Measurements from ENCODE around the gene PCDH9. TPM values are rescaled to one million over a fixed set of nuclear protein-coding genes. Genes with fewer than 3 reads are reported as not detected.

The PCDH9 gene
- polyA plus RNA-seq, 1 experiment = 3.3 TPM

DNA sequence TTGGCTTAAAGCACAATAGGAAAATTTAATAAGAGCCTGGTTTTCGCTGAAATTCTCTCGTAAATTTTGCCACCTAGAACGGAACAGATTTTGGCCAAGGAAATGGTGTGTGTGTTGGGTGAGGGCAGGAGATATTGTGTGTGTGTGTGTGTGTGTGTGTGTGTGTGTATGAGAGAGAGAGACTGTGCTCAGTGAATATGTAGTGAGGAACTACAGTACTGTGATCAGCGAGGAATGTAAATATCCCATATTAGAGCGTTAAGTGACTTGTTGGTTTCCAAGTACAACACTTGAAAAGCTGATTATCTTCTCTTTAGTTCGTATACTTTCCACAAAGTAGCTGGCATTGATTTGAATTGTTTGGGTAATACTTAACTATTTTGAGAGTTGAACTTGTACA is 738.9 kb downstream of the PCDH9 start:
- no peaks in the 10 kb centered on the region for H3K9me3 ChIP-seq (ENCODE audit: control insufficient read depth, insufficient read depth, low read length)
- TF ChIP-seq, protein P1, sequence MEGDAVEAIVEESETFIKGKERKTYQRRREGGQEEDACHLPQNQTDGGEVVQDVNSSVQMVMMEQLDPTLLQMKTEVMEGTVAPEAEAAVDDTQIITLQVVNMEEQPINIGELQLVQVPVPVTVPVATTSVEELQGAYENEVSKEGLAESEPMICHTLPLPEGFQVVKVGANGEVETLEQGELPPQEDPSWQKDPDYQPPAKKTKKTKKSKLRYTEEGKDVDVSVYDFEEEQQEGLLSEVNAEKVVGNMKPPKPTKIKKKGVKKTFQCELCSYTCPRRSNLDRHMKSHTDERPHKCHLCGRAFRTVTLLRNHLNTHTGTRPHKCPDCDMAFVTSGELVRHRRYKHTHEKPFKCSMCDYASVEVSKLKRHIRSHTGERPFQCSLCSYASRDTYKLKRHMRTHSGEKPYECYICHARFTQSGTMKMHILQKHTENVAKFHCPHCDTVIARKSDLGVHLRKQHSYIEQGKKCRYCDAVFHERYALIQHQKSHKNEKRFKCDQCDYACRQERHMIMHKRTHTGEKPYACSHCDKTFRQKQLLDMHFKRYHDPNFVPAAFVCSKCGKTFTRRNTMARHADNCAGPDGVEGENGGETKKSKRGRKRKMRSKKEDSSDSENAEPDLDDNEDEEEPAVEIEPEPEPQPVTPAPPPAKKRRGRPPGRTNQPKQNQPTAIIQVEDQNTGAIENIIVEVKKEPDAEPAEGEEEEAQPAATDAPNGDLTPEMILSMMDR (IDR thresholded peaks at IDR 0.05; ENCODE audit: low read depth, low read length) = no peak
- no peak overlapping the region for H3K4me3 ChIP-seq (ENCODE audit: low read depth, low read length)
- ChIA-PET POLR2A (no interaction called here), CTCF (no interaction called here)
- H3K27ac ChIP-seq (ENCODE audit: low read depth, low read length) = no peak overlapping the region
- DNase-seq (ENCODE audit: low read depth, low spot score) = no peak
- no peaks in the 10 kb centered on the region for H3K27me3 ChIP-seq (ENCODE audit: control insufficient read depth, insufficient read depth, low read length)

DNA sequence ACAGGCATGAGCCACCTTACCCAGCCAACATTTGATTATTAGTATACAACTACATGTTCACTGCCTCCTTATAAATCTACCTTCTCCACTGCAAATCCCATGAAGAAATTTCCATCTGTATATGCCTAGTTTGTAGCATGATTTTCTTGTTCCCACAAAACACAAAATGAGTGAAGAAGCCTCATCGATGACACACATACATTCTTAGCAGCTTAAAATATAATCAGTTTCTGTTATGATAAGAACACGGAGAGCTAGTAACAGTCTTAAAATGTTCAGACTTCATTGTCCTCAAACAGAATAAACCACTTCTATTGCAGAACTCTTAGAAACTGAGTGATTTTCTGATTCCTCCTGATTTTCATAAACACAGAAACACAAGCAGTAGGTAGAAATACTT is 740.5 kb downstream of the PCDH9 start:
- POLR2A ChIA-PET = no interaction called here

DNA sequence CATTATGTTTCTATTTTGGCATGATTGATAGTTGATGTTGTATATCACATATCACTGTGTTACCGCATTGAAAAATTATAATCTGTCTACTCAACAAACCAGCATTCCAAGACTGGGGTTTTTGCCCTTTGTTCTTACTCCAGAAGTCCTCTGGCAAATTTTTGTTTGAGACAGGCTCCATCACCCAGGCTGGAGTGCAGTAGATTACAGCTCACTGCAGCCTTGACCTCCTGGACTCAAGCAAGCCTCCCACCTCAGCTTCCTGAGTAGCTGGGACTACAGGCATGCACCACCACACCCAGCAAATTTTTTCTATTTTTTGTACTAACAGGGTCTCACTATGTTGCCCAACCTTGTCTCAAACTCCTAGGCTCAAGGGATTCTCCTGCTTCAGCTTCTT is 741.0 kb downstream of the PCDH9 start:
- CTCF ChIA-PET = no interaction called here
- Histone ChIP-seq H3K4me3 (ENCODE audit: low read depth, low read length) (no peak overlapping the region), H3K9me3 (ENCODE audit: control insufficient read depth, insufficient read depth, low read length) (no peaks in the 10 kb centered on the region), H3K27ac (ENCODE audit: low read depth, low read length) (no peak overlapping the region), H3K27me3 (ENCODE audit: control insufficient read depth, insufficient read depth, low read length) (no peaks in the 10 kb centered on the region)
- TF ChIP-seq, protein P1 (IDR thresholded peaks at IDR 0.05; ENCODE audit: low read depth, low read length) = no peak
- no peak for DNase-seq (ENCODE audit: low read depth, low spot score)
- POLR2A ChIA-PET = no interaction called here

More for the DNA sequence above, 740.5 kb downstream of the PCDH9 start:
- no peak overlapping the region for H3K27ac ChIP-seq (ENCODE audit: low read depth, low read length)
- no peaks in the 10 kb centered on the region for H3K9me3 ChIP-seq (ENCODE audit: control insufficient read depth, insufficient read depth, low read length)
- no peak for DNase-seq (ENCODE audit: low read depth, low spot score)
- no peak overlapping the region for H3K4me3 ChIP-seq (ENCODE audit: low read depth, low read length)
- H3K27me3 ChIP-seq (ENCODE audit: control insufficient read depth, insufficient read depth, low read length) = no peaks in the 10 kb centered on the region
- CTCF ChIA-PET = no interaction called here
- TF ChIP-seq, protein P1 (IDR thresholded peaks at IDR 0.05; ENCODE audit: low read depth, low read length) = no peak

- Histone ChIP-seq H3K4me3 (ENCODE audit: low read depth, low read length) (no peak overlapping the region), H3K27me3 (ENCODE audit: control insufficient read depth, insufficient read depth, low read length) (no peaks in the 10 kb centered on the region), H3K27ac (ENCODE audit: low read depth, low read length) (no peak overlapping the region), H3K9me3 (ENCODE audit: control insufficient read depth, insufficient read depth, low read length) (peaks cover 3% of the 10 kb centered on the region; the same call in 1 of the 2 replicates)
- no peak for DNase-seq (ENCODE audit: low read depth, low spot score)
- CTCF ChIA-PET = no interaction called here
- POLR2A ChIA-PET = no interaction called here
- TF ChIP-seq, protein P1 (IDR thresholded peaks at IDR 0.05; ENCODE audit: low read depth, low read length) = no peak
Observed at GRCh38 chr13:66483712-66484111, 746.4 kb downstream of the PCDH9 start.

DNA sequence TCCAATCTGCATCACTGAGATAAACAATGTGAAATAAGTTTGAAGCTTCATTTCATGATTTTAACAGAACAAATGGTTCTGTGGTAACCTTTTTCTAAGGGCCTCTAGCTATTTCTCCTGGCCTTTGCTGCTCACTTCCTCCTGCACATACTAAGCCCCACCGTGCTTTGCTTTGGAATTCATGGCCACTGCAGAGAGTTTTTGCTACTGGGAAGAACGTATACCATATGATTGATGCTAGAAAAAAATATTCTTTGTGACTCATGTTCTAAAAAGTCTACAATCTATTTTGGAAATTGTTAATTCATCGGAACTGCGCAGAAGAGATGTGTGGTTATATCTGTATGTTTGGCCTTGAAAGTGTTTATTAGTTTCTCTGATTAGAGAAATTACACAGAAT is 747.3 kb downstream of the PCDH9 start:
- ChIA-PET CTCF (no interaction called here), POLR2A (no interaction called here)
- DNase-seq (ENCODE audit: low read depth, low spot score) = no peak
- Histone ChIP-seq H3K4me3 (ENCODE audit: low read depth, low read length) (no peak overlapping the region), H3K9me3 (ENCODE audit: control insufficient read depth, insufficient read depth, low read length) (peaks cover 3% of the 10 kb centered on the region; the same call in 1 of the 2 replicates), H3K27me3 (ENCODE audit: control insufficient read depth, insufficient read depth, low read length) (no peaks in the 10 kb centered on the region), H3K27ac (ENCODE audit: low read depth, low read length) (no peak overlapping the region)
- TF ChIP-seq, protein P1 (IDR thresholded peaks at IDR 0.05; ENCODE audit: low read depth, low read length) = no peak

Data from AG04450 (cell line).